Prostate gland (tissue), 2 donors: ENCODE data around the gene HMG20B.

Experiments
- POLR2A ChIP-seq: fragments of 450-650 bp; IDR thresholded peaks from one replicate; pipeline ENCODE4 v1.6.1; 2016; ENCODE audit warnings: antibody characterized with exemption, mild to moderate bottlenecking
- POLR2AphosphoS5 ChIP-seq: sonication (generic); formaldehyde crosslinking; IDR thresholded peaks from one replicate; pipeline ENCODE4 v1.6.1; 2017; ENCODE audit warnings: antibody characterized with exemption
- TF ChIP-seq, protein P1 (sequence below), 4 experiments: fragments of 200-600 bp in 2 of 4; fragments of 450-650 bp in 2 of 4; sonication (generic) in 2 of 4; IDR thresholded peaks; 1 replicate in 3 of 4; 2 replicates in 1 of 4; pipeline ENCODE4 v1.5.1; 2016 to 2019; ENCODE audit warnings: antibody characterized with exemption in 4 of 4, mild to moderate bottlenecking in 2 of 4, moderate library complexity in 2 of 4

GRCh38 chr19:3614858-3615505 lies 42.2 kb downstream of the HMG20B start:
- TF ChIP-seq POLR2A (no peak), POLR2AphosphoS5 (no peak)
- TF ChIP-seq, protein P1, sequence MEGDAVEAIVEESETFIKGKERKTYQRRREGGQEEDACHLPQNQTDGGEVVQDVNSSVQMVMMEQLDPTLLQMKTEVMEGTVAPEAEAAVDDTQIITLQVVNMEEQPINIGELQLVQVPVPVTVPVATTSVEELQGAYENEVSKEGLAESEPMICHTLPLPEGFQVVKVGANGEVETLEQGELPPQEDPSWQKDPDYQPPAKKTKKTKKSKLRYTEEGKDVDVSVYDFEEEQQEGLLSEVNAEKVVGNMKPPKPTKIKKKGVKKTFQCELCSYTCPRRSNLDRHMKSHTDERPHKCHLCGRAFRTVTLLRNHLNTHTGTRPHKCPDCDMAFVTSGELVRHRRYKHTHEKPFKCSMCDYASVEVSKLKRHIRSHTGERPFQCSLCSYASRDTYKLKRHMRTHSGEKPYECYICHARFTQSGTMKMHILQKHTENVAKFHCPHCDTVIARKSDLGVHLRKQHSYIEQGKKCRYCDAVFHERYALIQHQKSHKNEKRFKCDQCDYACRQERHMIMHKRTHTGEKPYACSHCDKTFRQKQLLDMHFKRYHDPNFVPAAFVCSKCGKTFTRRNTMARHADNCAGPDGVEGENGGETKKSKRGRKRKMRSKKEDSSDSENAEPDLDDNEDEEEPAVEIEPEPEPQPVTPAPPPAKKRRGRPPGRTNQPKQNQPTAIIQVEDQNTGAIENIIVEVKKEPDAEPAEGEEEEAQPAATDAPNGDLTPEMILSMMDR (IDR thresholded peaks at IDR 0.05), result no peak
